SU-DHL-6 (cell line): ENCODE results near the gene PPM1L.

Experiments
- CTCF ChIP-seq: fragments of 200-600 bp; sonication (generic); IDR thresholded peaks from one replicate; pipeline ENCODE4 v1.5.1; 2017; ENCODE audit warnings: antibody characterized with exemption, mild to moderate bottlenecking, low read length, moderate library complexity; ENCODE audit not compliant: insufficient read depth, poor library complexity, severe bottlenecking
- EZH2phosphoT487 ChIP-seq: fragments of 200-600 bp; sonication (generic), shearing (Covaris generic); conservative IDR thresholded peaks from 2 replicates; pipeline ENCODE4 v1.6.1; 2018; ENCODE audit warnings: mild to moderate bottlenecking, antibody characterized with exemption, low read length, moderate library complexity, mixed read lengths

GRCh38 chr3:160909917-160910316 lies 153.9 kb downstream of the PPM1L start:
- no peak for TF ChIP-seq CTCF
- no peak for TF ChIP-seq EZH2phosphoT487
